ENCODE data around the gene SAMD4B.

DNA sequence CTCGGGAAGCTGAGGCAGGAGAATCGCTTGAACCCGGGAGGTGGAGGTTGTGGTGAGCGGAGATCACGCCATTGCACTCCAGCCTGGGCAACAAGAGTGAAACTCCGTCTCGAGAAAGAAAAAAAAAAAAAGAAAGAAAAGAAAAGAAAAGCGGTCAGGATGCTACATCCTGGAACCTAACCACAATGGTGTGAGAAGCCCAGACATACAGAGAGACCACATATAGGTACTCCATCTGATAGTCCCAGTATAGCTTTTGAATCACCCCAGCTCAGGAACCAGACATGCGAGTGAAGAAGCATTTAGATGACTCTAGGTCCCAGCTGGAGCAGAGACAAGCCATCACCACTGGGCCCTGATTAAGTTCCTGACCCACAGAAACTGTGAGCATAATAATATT lies 42.8 kb upstream of the SAMD4B start:
- no peak for TF ChIP-seq EZH2 (IDR thresholded peaks at IDR 0.05; ENCODE audit: low read depth)
- TF ChIP-seq, protein P1, sequence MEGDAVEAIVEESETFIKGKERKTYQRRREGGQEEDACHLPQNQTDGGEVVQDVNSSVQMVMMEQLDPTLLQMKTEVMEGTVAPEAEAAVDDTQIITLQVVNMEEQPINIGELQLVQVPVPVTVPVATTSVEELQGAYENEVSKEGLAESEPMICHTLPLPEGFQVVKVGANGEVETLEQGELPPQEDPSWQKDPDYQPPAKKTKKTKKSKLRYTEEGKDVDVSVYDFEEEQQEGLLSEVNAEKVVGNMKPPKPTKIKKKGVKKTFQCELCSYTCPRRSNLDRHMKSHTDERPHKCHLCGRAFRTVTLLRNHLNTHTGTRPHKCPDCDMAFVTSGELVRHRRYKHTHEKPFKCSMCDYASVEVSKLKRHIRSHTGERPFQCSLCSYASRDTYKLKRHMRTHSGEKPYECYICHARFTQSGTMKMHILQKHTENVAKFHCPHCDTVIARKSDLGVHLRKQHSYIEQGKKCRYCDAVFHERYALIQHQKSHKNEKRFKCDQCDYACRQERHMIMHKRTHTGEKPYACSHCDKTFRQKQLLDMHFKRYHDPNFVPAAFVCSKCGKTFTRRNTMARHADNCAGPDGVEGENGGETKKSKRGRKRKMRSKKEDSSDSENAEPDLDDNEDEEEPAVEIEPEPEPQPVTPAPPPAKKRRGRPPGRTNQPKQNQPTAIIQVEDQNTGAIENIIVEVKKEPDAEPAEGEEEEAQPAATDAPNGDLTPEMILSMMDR (conservative IDR thresholded peaks at IDR 0.05), result no peak
